Activated B cell treated with CpG ODN at 0.5 μM for 24 hours (primary cell): Measurements from ENCODE around the gene SPEF1. TPM values are rescaled to one million over a fixed set of nuclear protein-coding genes. Genes with fewer than 3 reads are reported as not detected.

ENCODE experiments used
- ATAC-seq: fragments of 200-7000 bp; cut with Tn5 transposase; one replicate; pipeline ENCODE4 v1.10.0; 2021; ENCODE audit warnings: low read depth, mild to moderate bottlenecking, moderate library complexity
- CTCF ChIA-PET: fragments of 350-600 bp; sonication (Branson Sonifier 250); formaldehyde crosslinking; loops from one replicate; lab custom pipeline; 2021; ENCODE audit warnings: antibody characterized with exemption; lab: Charles Lee
- POLR2A ChIA-PET: fragments of 350-600 bp; sonication (Branson Sonifier 250); formaldehyde crosslinking; loops from one replicate; lab custom pipeline; 2021; ENCODE audit warnings: antibody characterized with exemption; lab: Charles Lee
- DNase-seq: peaks from one replicate; pipeline ENCODE4 v3.0.0; 2022
- H3K27ac Mint-ChIP-seq: one replicate; pipeline ENCODE4 v1.8.0; 2020; ENCODE audit warnings: mixed read lengths
- H3K27me3 Mint-ChIP-seq: one replicate; pipeline ENCODE4 v1.8.0; 2021; ENCODE audit warnings: mixed read lengths
- H3K36me3 Mint-ChIP-seq: one replicate; pipeline ENCODE4 v1.8.0; 2021; ENCODE audit warnings: low read depth, mixed read lengths
- H3K4me1 Mint-ChIP-seq: one replicate; pipeline ENCODE4 v1.8.0; 2021; ENCODE audit warnings: mixed read lengths
- H3K4me3 Mint-ChIP-seq: one replicate; pipeline ENCODE4 v1.8.0; 2020; ENCODE audit warnings: mild to moderate bottlenecking, mixed read lengths
- H3K9me3 Mint-ChIP-seq: one replicate; pipeline ENCODE4 v1.8.0; 2020; ENCODE audit warnings: mixed read lengths
- intact Hi-C: fragments of 100-400 bp; cut with micrococcal nuclease; formaldehyde crosslinking; loops from one replicate; pipeline ENCODE4 v1.15.1; 2024
- total RNA-seq: library from RNA; stranded (reverse); gene quantifications from 2 replicates; pipeline ENCODE4 v1.2.3, GENCODE V29; 2022
- TF ChIP-seq, protein P1 (sequence below): fragments of 200-600 bp; IDR thresholded peaks from one replicate; pipeline ENCODE4 v1.8.0; 2022; ENCODE audit warnings: antibody characterized with exemption, mild to moderate bottlenecking

SPEF1 gene
- total RNA-seq, 1 donor from 2014 or later: not detected

DNA sequence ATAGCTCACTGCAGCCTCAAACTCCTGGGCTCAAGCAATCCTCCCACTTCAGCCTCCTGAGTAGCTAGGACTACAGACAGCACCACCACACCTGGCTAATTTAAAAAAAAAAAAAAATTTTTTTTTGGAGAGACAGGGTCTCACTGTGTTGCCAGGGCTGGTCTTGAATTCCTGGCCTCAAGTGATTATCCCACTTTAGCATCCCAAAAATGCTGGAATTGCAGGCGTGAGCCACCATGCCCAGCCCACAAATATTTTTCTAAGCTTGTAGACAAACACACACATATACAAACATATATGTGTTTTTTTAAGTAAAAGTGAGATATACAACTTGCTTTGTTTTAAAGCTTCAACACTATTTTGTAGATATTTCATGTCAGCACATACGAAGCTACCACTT lies 38.0 kb downstream of the SPEF1 start:
- DNase-seq (no peak), ATAC-seq (no peak)
- Mint-ChIP-seq H3K27ac (no peak overlapping the region), H3K9me3 (no peaks in the 10 kb centered on the region), H3K27me3 (peaks cover 18% of the 10 kb centered on the region), H3K4me1 (peaks cover 11% of the 10 kb centered on the region), H3K4me3 (no peak overlapping the region), H3K36me3 (no peaks in the 10 kb centered on the region)
- CTCF ChIA-PET: no interaction called here
- TF ChIP-seq, protein P1, sequence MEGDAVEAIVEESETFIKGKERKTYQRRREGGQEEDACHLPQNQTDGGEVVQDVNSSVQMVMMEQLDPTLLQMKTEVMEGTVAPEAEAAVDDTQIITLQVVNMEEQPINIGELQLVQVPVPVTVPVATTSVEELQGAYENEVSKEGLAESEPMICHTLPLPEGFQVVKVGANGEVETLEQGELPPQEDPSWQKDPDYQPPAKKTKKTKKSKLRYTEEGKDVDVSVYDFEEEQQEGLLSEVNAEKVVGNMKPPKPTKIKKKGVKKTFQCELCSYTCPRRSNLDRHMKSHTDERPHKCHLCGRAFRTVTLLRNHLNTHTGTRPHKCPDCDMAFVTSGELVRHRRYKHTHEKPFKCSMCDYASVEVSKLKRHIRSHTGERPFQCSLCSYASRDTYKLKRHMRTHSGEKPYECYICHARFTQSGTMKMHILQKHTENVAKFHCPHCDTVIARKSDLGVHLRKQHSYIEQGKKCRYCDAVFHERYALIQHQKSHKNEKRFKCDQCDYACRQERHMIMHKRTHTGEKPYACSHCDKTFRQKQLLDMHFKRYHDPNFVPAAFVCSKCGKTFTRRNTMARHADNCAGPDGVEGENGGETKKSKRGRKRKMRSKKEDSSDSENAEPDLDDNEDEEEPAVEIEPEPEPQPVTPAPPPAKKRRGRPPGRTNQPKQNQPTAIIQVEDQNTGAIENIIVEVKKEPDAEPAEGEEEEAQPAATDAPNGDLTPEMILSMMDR: no peak
- intact Hi-C loops: no loop called here
- POLR2A ChIA-PET: no interaction called here

DNA sequence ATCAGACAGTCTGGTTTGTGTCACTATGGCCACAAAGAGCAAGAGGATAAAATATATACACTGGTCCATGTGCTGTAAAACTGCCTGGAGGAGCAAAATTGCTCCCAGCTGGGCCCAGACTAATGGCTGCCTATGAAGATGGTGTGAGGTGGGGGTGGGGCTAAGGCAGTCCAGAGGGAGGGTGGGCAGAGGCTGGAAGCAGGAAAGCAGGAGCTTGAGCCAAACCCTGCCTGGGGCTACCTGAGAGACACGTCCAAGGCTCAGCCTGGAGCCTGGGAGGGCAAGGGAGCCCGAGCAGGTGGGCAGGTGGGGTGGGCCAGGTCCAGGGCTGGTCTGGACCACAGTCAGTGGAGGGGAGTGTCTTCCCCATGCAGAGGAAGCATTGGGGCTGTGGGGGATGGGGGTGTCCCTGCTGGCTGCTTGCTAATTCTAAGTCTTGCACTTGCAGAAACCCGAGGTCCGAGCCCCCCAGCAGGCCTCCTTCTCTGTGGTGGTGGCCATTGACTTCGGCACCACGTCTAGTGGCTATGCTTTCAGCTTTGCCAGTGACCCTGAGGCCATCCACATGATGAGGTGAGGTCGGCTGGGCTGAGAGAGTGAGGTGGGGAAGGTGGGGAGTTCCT lies 39.3 kb downstream of the SPEF1 start:
- Mint-ChIP-seq H3K27ac (no peak overlapping the region), H3K4me3 (no peak overlapping the region), H3K4me1 (peaks cover 11% of the 10 kb centered on the region), H3K36me3 (no peaks in the 10 kb centered on the region), H3K27me3 (peaks cover 18% of the 10 kb centered on the region), H3K9me3 (no peaks in the 10 kb centered on the region)
- TF ChIP-seq, protein P1: no peak
- ChIA-PET POLR2A (no interaction called here), CTCF (interaction anchor here (0.6 kb wide), 1 partner anchor 56 kb away, joined by 3 read pairs; no protein-coding TSS in a partner anchor)
- DNase-seq (no peak), ATAC-seq (no peak)
- intact Hi-C loops: no loop called here

DNA sequence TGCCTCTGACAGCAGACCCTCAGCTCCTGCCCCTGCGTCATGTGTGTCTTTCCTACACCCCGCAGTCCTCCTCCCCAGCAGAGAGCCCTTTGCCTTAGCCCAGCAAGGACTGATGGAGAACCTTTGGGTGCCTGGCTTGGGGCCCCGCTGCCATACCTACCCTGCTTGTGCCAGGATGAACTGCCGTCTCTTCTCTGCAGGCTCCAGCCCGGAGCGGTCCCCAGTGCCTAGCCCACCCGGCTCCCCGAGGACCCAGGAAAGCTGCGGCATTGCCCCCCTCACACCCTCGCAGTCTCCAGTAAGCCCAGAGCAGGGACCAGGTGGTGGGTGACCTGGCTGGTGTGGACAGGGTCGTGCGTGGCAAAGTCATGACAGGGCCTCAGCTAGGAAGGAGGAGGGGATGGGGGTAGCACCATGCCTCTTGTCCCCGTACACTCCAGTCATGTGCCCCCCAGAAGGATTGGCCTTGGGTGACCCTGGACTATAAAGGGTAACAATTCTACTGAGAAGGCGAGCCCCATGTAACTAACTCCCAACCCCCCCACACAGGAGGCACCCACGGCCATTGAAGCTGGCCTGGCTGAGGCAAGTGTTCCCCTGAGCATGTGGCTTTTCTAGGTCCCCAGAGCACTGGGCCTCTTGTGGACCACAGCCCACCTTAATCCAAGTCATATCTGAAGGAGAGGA lies 40.5 kb downstream of the SPEF1 start:
- TF ChIP-seq, protein P1: no peak
- Mint-ChIP-seq H3K9me3 (no peaks in the 10 kb centered on the region), H3K36me3 (no peaks in the 10 kb centered on the region), H3K4me3 (no peak overlapping the region), H3K4me1 (peaks cover 11% of the 10 kb centered on the region), H3K27me3 (peaks cover 15% of the 10 kb centered on the region), H3K27ac (no peak overlapping the region)
- intact Hi-C loops: no loop called here
- ATAC-seq (no peak), DNase-seq (no peak)
- ChIA-PET POLR2A (no interaction called here), CTCF (no interaction called here)

DNA sequence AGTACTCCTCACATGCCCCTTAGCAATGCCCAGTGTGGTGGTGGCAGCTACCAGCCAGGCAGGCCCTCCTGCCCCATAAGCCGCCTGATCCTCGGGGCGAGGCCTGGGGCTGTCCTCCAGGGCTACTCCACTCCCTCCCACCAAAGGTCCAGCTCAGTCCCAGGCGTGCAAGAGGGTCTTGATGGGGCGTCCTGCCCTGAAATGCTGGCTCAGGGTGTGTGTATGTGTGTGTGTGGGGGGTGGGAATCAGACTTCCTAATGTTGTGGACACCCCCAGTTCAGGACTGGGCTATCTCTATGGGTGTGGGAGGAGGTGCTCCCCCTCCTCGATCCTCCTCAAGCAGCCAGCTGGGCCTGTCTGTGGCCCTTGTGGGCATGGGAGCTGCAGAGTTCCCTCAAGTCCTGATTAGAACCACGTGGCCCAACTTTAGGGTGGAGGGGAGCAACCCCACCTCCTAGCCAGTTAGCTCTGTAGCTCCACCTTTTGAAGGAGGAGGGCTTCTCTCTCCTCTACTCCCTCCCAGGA lies 41.3 kb downstream of the SPEF1 start:
- H3K36me3 Mint-ChIP-seq: no peaks in the 10 kb centered on the region
- no peak overlapping the region for H3K4me3 Mint-ChIP-seq
- intact Hi-C loops: no loop called here
- H3K4me1 Mint-ChIP-seq: peaks cover 8% of the 10 kb centered on the region
- DNase-seq (no peak), ATAC-seq (no peak)
- H3K9me3 Mint-ChIP-seq: no peaks in the 10 kb centered on the region
- no peak overlapping the region for H3K27ac Mint-ChIP-seq
- POLR2A ChIA-PET: no interaction called here
- CTCF ChIA-PET: no interaction called here
- peaks cover 11% of the 10 kb centered on the region for H3K27me3 Mint-ChIP-seq
- TF ChIP-seq, protein P1: no peak
